IMR-90 (cell line): Measurements from ENCODE around the gene ZBED4. TPM values are rescaled to one million over a fixed set of nuclear protein-coding genes. Genes with fewer than 3 reads are reported as not detected.

Experiments
- ATAC-seq: fragments of 200-7000 bp; cut with Tn5 transposase; 2 replicates; pipeline ENCODE4 v1.9.1; 2020; ENCODE audit warnings: low read depth, mild to moderate bottlenecking, moderate library complexity
- BruUV-seq: library from RNA; stranded (reverse); fragments of 400-500 nt; replicated peaks from 2 replicates; lab custom pipeline; 2021; lab: Mats Ljungman, UMichigan
- CTCF ChIA-PET: fragments of 300-600 bp; formaldehyde crosslinking; extraction: SDS; loops from one replicate; lab custom pipeline; 2021; ENCODE audit warnings: antibody characterized with exemption; lab: Yijun Ruan, JAX
- POLR2A ChIA-PET: fragments of 300-600 bp; sonication (Branson Sonifier 250); formaldehyde crosslinking; loops from one replicate; lab custom pipeline; 2022; ENCODE audit warnings: antibody characterized with exemption; ENCODE audit not compliant: unreplicated experiment; lab: Charles Lee
- DNase-seq: peaks from one replicate; pipeline ENCODE4 v3.0.0; 2013
- H2AFZ ChIP-seq: replicated peaks from 2 replicates; pipeline ENCODE3; 2013; ENCODE audit warnings: low read length, mild to moderate bottlenecking; ENCODE audit not compliant: poor library complexity
- H2AK5ac ChIP-seq: 2 replicates; pipeline ENCODE4 v1.6.1; 2013; ENCODE audit warnings: low read depth, low read length, inconsistent platforms
- H2AK9ac ChIP-seq: replicated peaks from 2 replicates; pipeline ENCODE3; 2013; ENCODE audit warnings: mild to moderate bottlenecking, low read depth, low read length, moderate library complexity; ENCODE audit not compliant: poor library complexity
- H2BK120ac ChIP-seq: 2 replicates; pipeline ENCODE4 v1.6.1; 2013; ENCODE audit warnings: low read depth, low read length, inconsistent platforms
- H2BK15ac ChIP-seq: 3 replicates; pipeline ENCODE4 v1.6.1; 2013; ENCODE audit warnings: low read depth, low read length, inconsistent platforms
- H2BK20ac ChIP-seq: 2 replicates; pipeline ENCODE4 v1.6.1; 2013; ENCODE audit warnings: low read depth, mild to moderate bottlenecking, inconsistent platforms, low read length, moderate library complexity
- H2BK5ac ChIP-seq: 2 replicates; pipeline ENCODE4 v1.6.1; 2013; ENCODE audit warnings: mild to moderate bottlenecking, low read depth, low read length, inconsistent platforms; ENCODE audit not compliant: poor library complexity, severe bottlenecking
- H3K14ac ChIP-seq: replicated peaks from 2 replicates; pipeline ENCODE4 v1.6.1; 2013; ENCODE audit warnings: low read depth, low read length, inconsistent platforms
- H3K18ac ChIP-seq: 2 replicates; pipeline ENCODE4 v1.6.1; 2013; ENCODE audit warnings: low read depth, low read length, control low read depth
- H3K23ac ChIP-seq: 2 replicates; pipeline ENCODE4 v1.6.1; 2013; ENCODE audit warnings: low read depth, low read length, inconsistent platforms
- H3K27ac ChIP-seq: 2 replicates; pipeline ENCODE4 v1.5.1; 2013; ENCODE audit warnings: mild to moderate bottlenecking, control low read depth, low read length; ENCODE audit not compliant: insufficient read depth
- H3K27me3 ChIP-seq: 2 replicates; pipeline ENCODE4 v1.6.1; 2013; ENCODE audit warnings: low read length; ENCODE audit not compliant: control insufficient read depth, insufficient read depth
- H3K36me3 ChIP-seq: 2 replicates; pipeline ENCODE4 v1.6.1; 2013; ENCODE audit warnings: low read length, mixed read lengths; ENCODE audit not compliant: control insufficient read depth, insufficient read depth
- H3K4ac ChIP-seq: 2 replicates; pipeline ENCODE4 v1.6.1; 2013; ENCODE audit warnings: low read depth, low read length, inconsistent platforms
- H3K4me1 ChIP-seq: 2 replicates; pipeline ENCODE4 v1.6.1; 2013; ENCODE audit warnings: low read length, mixed read lengths; ENCODE audit not compliant: control insufficient read depth, insufficient read depth
- H3K4me2 ChIP-seq: 2 replicates; pipeline ENCODE4 v1.6.1; 2013; ENCODE audit warnings: low read depth, mild to moderate bottlenecking, control low read depth, low read length, moderate library complexity
- H3K4me3 ChIP-seq: 2 replicates; pipeline ENCODE4 v1.5.1; 2013; ENCODE audit warnings: low read depth, mild to moderate bottlenecking, control low read depth, low read length, moderate library complexity; ENCODE audit not compliant: insufficient read depth
- H3K56ac ChIP-seq: 2 replicates; pipeline ENCODE4 v1.6.1; 2013; ENCODE audit warnings: low read length, inconsistent platforms; ENCODE audit not compliant: insufficient read depth; ENCODE audit errors: extremely low read depth
- H3K79me1 ChIP-seq, 2 experiments: 2 replicates each; pipeline ENCODE4 v1.6.1; 2013; ENCODE audit warnings: low read length in 2 of 2, inconsistent platforms in 1 of 2, low read depth in 1 of 2
- H3K9ac ChIP-seq: 2 replicates; pipeline ENCODE4 v1.6.1; 2013; ENCODE audit warnings: low read depth, low read length, control low read depth
- H3K9me1 ChIP-seq: 2 replicates; pipeline ENCODE4 v1.6.1; 2013; ENCODE audit warnings: low read length, inconsistent platforms; ENCODE audit not compliant: insufficient read depth
- H3K9me3 ChIP-seq: 2 replicates; pipeline ENCODE4 v1.6.1; 2013; ENCODE audit warnings: low read length; ENCODE audit not compliant: control insufficient read depth, insufficient read depth
- H4K20me1 ChIP-seq: 2 replicates; pipeline ENCODE4 v1.6.1; 2013; ENCODE audit warnings: low read length, inconsistent platforms; ENCODE audit not compliant: insufficient read depth
- H4K5ac ChIP-seq: 2 replicates; pipeline ENCODE4 v1.6.1; 2013; ENCODE audit warnings: mild to moderate bottlenecking, low read depth, low read length, control low read depth
- H4K8ac ChIP-seq, 2 experiments: 2 replicates each; pipeline ENCODE4 v1.6.1; 2013; ENCODE audit warnings: low read depth in 2 of 2, low read length in 2 of 2, control low read depth in 1 of 2, inconsistent platforms in 1 of 2
- H4K91ac ChIP-seq: 2 replicates; pipeline ENCODE4 v1.6.1; 2013; ENCODE audit warnings: low read depth, low read length, inconsistent platforms; ENCODE audit not compliant: insufficient read depth
- BHLHE40 ChIP-seq: fragments of 150-350 bp; IDR thresholded peaks from 2 replicates; pipeline ENCODE4 v1.6.1; 2016; ENCODE audit warnings: mild to moderate bottlenecking, low read depth, low read length
- CHD1 ChIP-seq: IDR thresholded peaks from 2 replicates; pipeline ENCODE4 v1.6.1; 2012; ENCODE audit warnings: low read depth, low read length, improper control_type of control experiment
- CTCF ChIP-seq: conservative IDR thresholded peaks from 2 replicates; pipeline ENCODE4 v1.5.1; 2012; ENCODE audit warnings: mild to moderate bottlenecking, low read depth, low read length, improper control_type of control experiment
- ELK1 ChIP-seq: fragments of 150-350 bp; IDR thresholded peaks from 2 replicates; pipeline ENCODE4 v1.6.1; 2016; ENCODE audit warnings: low read depth, mild to moderate bottlenecking, low read length, moderate library complexity, borderline replicate concordance
- FOS ChIP-seq: fragments of 150-350 bp; IDR thresholded peaks from 2 replicates; pipeline ENCODE4 v1.6.1; 2016; ENCODE audit warnings: low read depth, low read length
- MAFK ChIP-seq: IDR thresholded peaks from 2 replicates; pipeline ENCODE4 v1.6.1; 2012; ENCODE audit warnings: low read depth, low read length, improper control_type of control experiment
- MAZ ChIP-seq: IDR thresholded peaks from 2 replicates; pipeline ENCODE4 v1.6.1; 2012; ENCODE audit warnings: low read depth, mild to moderate bottlenecking, low read length, improper control_type of control experiment, moderate library complexity, borderline replicate concordance
- MXI1 ChIP-seq: IDR thresholded peaks from 2 replicates; pipeline ENCODE4 v1.6.1; 2012; ENCODE audit warnings: low read depth, mild to moderate bottlenecking, low read length, moderate library complexity, borderline replicate concordance
- NFE2L2 ChIP-seq: fragments of 150-350 bp; IDR thresholded peaks from 2 replicates; pipeline ENCODE4 v1.6.1; 2016; ENCODE audit warnings: low read depth, mild to moderate bottlenecking, low read length
- POLR2A ChIP-seq: IDR thresholded peaks from 2 replicates; pipeline ENCODE4 v1.6.1; 2012; ENCODE audit warnings: mild to moderate bottlenecking, low read depth, low read length
- RAD21 ChIP-seq: IDR thresholded peaks from 2 replicates; pipeline ENCODE4 v1.6.1; 2012; ENCODE audit warnings: low read length, improper control_type of control experiment
- RCOR1 ChIP-seq: IDR thresholded peaks from 2 replicates; pipeline ENCODE4 v1.6.1; 2012; ENCODE audit warnings: mild to moderate bottlenecking, low read length, improper control_type of control experiment; ENCODE audit not compliant: insufficient replicate concordance
- RFX5 ChIP-seq: IDR thresholded peaks from 2 replicates; pipeline ENCODE4 v1.8.0; 2012; ENCODE audit warnings: low read depth, mild to moderate bottlenecking, low read length, moderate library complexity
- SMC3 ChIP-seq: fragments of 150-350 bp; IDR thresholded peaks from 2 replicates; pipeline ENCODE4 v1.6.1; 2016; ENCODE audit warnings: low read depth, mild to moderate bottlenecking, antibody characterized with exemption, low read length, moderate library complexity
- USF2 ChIP-seq: fragments of 150-350 bp; IDR thresholded peaks from 2 replicates; pipeline ENCODE4 v1.6.1; 2017; ENCODE audit warnings: mild to moderate bottlenecking, antibody characterized with exemption, low read length, low read depth
- WGBS, 2 experiments: methylation state at CpG; one replicate each; pipeline versions ENCODE4 v1.1.5 to v1.1.7; 2013; ENCODE audit warnings: missing lambda C conversion rate in 2 of 2; ENCODE audit not compliant: insufficient read length in 1 of 2; ENCODE audit errors: extremely low coverage in 2 of 2; 5-methylcytosine and 5-hydroxymethylcytosine counted together
- dilution Hi-C: fragments of 300-500 bp; cut with HindIII; formaldehyde crosslinking; loops from one replicate; pipeline ENCODE4 v1.14.3; 2018; ENCODE audit warnings: low sequenced_read_pairs; ENCODE audit not compliant: unreplicated experiment
- in situ Hi-C: fragments of 300-500 bp; cut with MboI; formaldehyde crosslinking; loops from 3 replicates; pipeline ENCODE4 v1.14.3; 2019; ENCODE audit warnings: low sequenced_read_pairs, inconsistent platforms, mixed read lengths
- intact Hi-C: fragments of 100-400 bp; cut with micrococcal nuclease; formaldehyde crosslinking; loops from 2 replicates; pipeline ENCODE4 v1.10.0; 2022
- polyA plus RNA-seq, 3 experiments: library from polyadenylated mRNA; depleted of rRNA; stranded (reverse); fragments of >200 nt; gene quantifications; 2 replicates each; pipeline ENCODE4 v1.2.3, GENCODE V29; 2012; ENCODE audit warnings: low replicate concordance in 1 of 3
- total RNA-seq: library from RNA; depleted of rRNA; stranded (reverse); fragments of >200 nt; gene quantifications from 2 replicates; pipeline ENCODE4 v1.2.3, GENCODE V29; 2012

Gene ZBED4
- total and polyA plus RNA-seq, 2 of the 4 experiments (the other 2 are of a cell fraction): 9.3 to 10.5 TPM

GRCh38 chr22:49906799-49907290 is 53.2 kb downstream of the ZBED4 start:
- Histone ChIP-seq H2BK5ac (no peak overlapping the region), H3K27ac (no peak overlapping the region), H3K4ac (no peak overlapping the region), H3K9ac (no peak overlapping the region), H2AK5ac (no peak overlapping the region), H3K4me3 (no peak overlapping the region), H4K91ac (no peak overlapping the region), H3K79me1 (peaks cover 0 to 10% of the 10 kb centered on the region in 2 experiments; a peak in 1 of 4 replicates), H2BK20ac (no peak overlapping the region), H3K56ac (no peak overlapping the region), H3K9me1 (peaks cover under 1% of the 10 kb centered on the region; the same call in 1 of the 2 replicates), H3K4me2 (no peak overlapping the region), H2BK15ac (no peak overlapping the region), H3K4me1 (no peaks in the 10 kb centered on the region), H2AK9ac (peak overlapping the region; percentile 8), H3K23ac (no peak overlapping the region), H3K27me3 (no peaks in the 10 kb centered on the region), H2BK120ac (no peak overlapping the region), H2AFZ (no peak overlapping the region), H4K20me1 (peaks cover 4% of the 10 kb centered on the region), H3K36me3 (peaks cover 36% of the 10 kb centered on the region), H3K9me3 (no peaks in the 10 kb centered on the region), H4K5ac (no peak overlapping the region), H4K8ac (no peak overlapping the region), H3K14ac (no peak overlapping the region), H3K18ac (no peak overlapping the region)
- WGBS, 2 experiments: 100% methylated on average over 4 of the region's 14 CpGs; no CpG with 5 or more reads in 1 of the 2 experiments
- in situ Hi-C loops: loop anchor here (25.0 kb wide), 1 partner anchor 95 kb away; no protein-coding TSS in a partner anchor
- no peak for ATAC-seq
- ChIA-PET CTCF (no interaction called here), POLR2A (no interaction called here)
- TF ChIP-seq CHD1: no peak
- TF ChIP-seq MAZ: no peak
- no peak for TF ChIP-seq CTCF
- no peak for TF ChIP-seq BHLHE40
- no peak for TF ChIP-seq NFE2L2
- no peak for TF ChIP-seq ELK1
- TF ChIP-seq RCOR1: no peak
- TF ChIP-seq USF2: no peak
- no peak for TF ChIP-seq POLR2A
- no peak for TF ChIP-seq RFX5
- TF ChIP-seq MXI1: no peak
- TF ChIP-seq FOS: no peak
- no peak for TF ChIP-seq RAD21
- no peak for TF ChIP-seq SMC3
- TF ChIP-seq MAFK: no peak
- no peak for DNase-seq
- intact Hi-C loops: no loop called here
- dilution Hi-C loops: no loop called here
- no TSS peak for BruUV-seq
